Measurements from ENCODE around the gene TMEM156. TPM values are rescaled to one million over a fixed set of nuclear protein-coding genes. Genes with fewer than 3 reads are reported as not detected.

TMEM156 gene
- total RNA-seq, 3 donors from 2014 or later = 0.44 to 1.3 (median 0.94) TPM

DNA sequence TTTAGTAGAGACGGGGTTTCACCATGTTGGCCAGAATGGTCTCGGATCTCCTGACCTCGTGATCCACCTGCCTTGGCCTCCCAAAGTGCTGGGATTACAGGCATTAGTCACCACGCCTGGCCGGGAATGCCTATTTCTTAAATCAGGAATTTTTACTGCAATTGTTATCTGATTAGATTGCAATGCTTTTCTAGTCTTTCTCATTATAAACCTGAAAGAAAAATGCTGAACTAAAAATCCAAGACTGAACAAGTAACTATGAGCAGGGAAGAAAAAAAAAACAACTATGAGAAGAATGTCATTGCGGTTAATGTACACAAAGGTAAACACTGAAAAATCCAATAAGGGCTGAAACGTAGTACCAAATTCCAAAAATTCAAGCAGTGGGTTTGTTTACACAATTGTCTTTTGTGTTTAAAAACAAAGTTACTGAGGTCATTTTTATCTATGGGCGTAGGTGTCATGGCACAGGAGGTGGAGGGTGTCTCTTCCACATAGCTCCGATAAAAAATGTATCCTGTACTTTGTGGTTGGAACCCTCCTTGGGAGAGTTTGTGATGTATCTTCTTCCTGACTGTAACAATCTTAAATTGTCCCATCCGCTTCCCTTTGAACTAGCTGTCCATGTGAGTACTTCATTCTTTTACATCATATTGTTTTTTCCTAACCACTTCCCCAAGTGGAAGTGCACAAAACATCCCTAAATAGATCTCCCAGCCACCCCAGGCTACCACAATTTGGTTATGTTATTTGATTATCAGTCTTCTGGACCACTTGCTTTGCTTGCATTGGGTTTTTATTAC is 11.1 kb upstream of the TMEM156 start:
- no peak for DNase-seq
- Histone ChIP-seq H3K36me3 (ENCODE audit: low read depth) (no peaks in the 10 kb centered on the region), H3K4me3 (no peak overlapping the region), H3K4me1 (ENCODE audit: low read depth) (peaks cover 3% of the 10 kb centered on the region), H3K9me3 (no peaks in the 10 kb centered on the region)
- intact Hi-C loops (cut with DNase I, micrococcal nuclease) = no loop called here
- TF ChIP-seq, protein P1, sequence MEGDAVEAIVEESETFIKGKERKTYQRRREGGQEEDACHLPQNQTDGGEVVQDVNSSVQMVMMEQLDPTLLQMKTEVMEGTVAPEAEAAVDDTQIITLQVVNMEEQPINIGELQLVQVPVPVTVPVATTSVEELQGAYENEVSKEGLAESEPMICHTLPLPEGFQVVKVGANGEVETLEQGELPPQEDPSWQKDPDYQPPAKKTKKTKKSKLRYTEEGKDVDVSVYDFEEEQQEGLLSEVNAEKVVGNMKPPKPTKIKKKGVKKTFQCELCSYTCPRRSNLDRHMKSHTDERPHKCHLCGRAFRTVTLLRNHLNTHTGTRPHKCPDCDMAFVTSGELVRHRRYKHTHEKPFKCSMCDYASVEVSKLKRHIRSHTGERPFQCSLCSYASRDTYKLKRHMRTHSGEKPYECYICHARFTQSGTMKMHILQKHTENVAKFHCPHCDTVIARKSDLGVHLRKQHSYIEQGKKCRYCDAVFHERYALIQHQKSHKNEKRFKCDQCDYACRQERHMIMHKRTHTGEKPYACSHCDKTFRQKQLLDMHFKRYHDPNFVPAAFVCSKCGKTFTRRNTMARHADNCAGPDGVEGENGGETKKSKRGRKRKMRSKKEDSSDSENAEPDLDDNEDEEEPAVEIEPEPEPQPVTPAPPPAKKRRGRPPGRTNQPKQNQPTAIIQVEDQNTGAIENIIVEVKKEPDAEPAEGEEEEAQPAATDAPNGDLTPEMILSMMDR (IDR thresholded peaks at IDR 0.05) = no peak
- no peak for ATAC-seq

DNA sequence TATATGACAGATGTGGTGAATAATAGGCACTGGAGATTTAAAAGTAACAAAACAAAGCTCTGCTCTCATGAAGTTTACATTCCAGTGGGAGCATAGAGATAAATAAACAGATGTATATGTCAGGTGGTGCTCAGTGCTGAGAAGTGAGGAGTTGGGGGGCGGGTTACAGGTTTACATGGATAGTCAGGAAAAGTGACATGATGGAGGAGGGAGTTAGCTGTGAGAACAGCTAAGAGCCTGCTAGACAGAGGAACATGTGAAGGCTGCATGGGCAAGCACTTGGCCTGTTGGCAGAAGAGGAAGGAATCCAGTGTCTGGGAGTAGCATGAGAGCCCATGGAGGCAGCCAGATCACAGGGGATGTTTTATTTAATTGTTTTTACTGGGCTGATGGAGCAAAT is 10.2 kb upstream of the TMEM156 start:
- TF ChIP-seq, protein P1 (IDR thresholded peaks at IDR 0.05) = no peak
- DNase-seq = no peak
- H3K4me1 ChIP-seq (ENCODE audit: low read depth) = peaks cover 3% of the 10 kb centered on the region
- H3K36me3 ChIP-seq (ENCODE audit: low read depth) = no peaks in the 10 kb centered on the region
- no peak for ATAC-seq
- no peaks in the 10 kb centered on the region for H3K9me3 ChIP-seq
- intact Hi-C loops (cut with DNase I, micrococcal nuclease) = no loop called here
- H3K4me3 ChIP-seq = no peak overlapping the region

DNA sequence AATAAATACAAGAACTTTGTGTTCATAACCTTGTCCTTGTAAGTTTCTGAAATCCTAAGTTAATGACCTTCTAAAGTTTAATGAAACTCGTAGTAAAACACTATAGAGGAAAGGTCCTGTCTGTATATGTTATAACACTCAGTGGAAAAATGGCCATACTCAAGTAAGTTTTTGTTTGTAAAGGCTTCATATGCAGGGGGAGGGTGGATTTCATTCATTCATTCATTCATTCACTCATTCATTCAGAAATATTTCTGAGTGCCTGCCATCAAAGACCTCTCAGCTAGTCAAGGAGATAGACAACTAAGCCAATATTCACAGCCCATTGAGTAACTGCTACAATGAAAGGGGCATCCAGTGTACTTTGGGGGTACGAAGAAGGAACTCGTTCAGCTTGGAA is 6.9 kb upstream of the TMEM156 start:
- intact Hi-C loops (cut with DNase I, micrococcal nuclease) = no loop called here
- Histone ChIP-seq H3K4me3 (no peak overlapping the region), H3K36me3 (ENCODE audit: low read depth) (no peaks in the 10 kb centered on the region), H3K9me3 (no peaks in the 10 kb centered on the region), H3K4me1 (ENCODE audit: low read depth) (peaks cover 2% of the 10 kb centered on the region)
- ATAC-seq (no peak), DNase-seq (no peak)
- TF ChIP-seq, protein P1 (IDR thresholded peaks at IDR 0.05) = no peak

DNA sequence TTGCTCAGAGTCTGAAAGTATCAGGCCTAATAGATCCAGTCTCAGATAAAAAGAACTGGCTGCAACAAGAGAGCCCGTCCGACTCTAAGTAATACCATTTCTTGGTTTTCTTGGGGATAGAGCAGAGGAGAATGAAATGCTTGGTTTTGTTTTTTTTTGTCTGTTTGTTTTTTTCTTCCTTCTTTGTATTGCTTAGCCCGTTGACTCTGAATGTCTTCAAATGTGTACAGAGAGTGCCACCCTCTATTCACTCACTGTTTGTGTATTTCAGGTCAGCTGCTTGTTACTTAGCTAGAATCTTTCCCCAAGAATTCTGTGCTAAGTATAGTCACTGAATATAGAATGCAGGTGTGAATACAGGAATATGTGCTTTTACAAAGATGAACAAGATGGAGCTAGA is 5.7 kb upstream of the TMEM156 start:
- no peaks in the 10 kb centered on the region for H3K4me1 ChIP-seq (ENCODE audit: low read depth)
- no peak for DNase-seq
- H3K36me3 ChIP-seq (ENCODE audit: low read depth) = no peaks in the 10 kb centered on the region
- intact Hi-C loops (cut with DNase I, micrococcal nuclease) = no loop called here
- no peak for ATAC-seq
- H3K4me3 ChIP-seq = no peak overlapping the region
- no peaks in the 10 kb centered on the region for H3K9me3 ChIP-seq
- TF ChIP-seq, protein P1 (IDR thresholded peaks at IDR 0.05) = no peak

DNA sequence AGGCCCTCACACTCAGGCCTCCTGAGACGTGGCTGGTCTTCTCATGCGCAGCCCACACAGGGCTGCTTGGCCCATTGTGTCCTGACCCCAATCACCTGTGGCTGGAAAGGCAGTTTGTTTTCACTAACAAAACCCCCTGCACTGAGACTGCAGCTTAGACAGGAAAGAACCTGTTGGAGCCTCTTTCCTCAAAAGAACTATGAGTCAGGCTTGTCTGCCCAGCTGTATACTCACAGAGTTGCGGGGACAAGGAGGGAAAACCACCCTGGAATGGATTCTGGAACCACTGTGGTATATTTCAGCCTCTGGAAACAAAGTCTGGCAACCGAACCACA is 5.2 kb upstream of the TMEM156 start:
- ATAC-seq (no peak), DNase-seq (no peak)
- intact Hi-C loops (cut with DNase I, micrococcal nuclease) = no loop called here
- Histone ChIP-seq H3K4me3 (no peak overlapping the region), H3K36me3 (ENCODE audit: low read depth) (no peaks in the 10 kb centered on the region), H3K9me3 (no peaks in the 10 kb centered on the region), H3K4me1 (ENCODE audit: low read depth) (no peaks in the 10 kb centered on the region)
- TF ChIP-seq, protein P1 (IDR thresholded peaks at IDR 0.05) = no peak
